Head of caudate nucleus (tissue), 42 donors: ENCODE data around the gene PARL.

Source experiments
- DNase-seq, 42 donors: peaks; one replicate each; pipeline versions ENCODE4 v3.0.0 to v3.0.0-alpha.2; 2020 to 2021; ENCODE audit warnings: mixed read lengths in 7 of 42
- intact Hi-C: fragments of 100-400 bp; cut with DNase I; formaldehyde crosslinking; loops from one replicate; pipeline ENCODE4 v1.15.0; 2022

Gene PARL

DNA sequence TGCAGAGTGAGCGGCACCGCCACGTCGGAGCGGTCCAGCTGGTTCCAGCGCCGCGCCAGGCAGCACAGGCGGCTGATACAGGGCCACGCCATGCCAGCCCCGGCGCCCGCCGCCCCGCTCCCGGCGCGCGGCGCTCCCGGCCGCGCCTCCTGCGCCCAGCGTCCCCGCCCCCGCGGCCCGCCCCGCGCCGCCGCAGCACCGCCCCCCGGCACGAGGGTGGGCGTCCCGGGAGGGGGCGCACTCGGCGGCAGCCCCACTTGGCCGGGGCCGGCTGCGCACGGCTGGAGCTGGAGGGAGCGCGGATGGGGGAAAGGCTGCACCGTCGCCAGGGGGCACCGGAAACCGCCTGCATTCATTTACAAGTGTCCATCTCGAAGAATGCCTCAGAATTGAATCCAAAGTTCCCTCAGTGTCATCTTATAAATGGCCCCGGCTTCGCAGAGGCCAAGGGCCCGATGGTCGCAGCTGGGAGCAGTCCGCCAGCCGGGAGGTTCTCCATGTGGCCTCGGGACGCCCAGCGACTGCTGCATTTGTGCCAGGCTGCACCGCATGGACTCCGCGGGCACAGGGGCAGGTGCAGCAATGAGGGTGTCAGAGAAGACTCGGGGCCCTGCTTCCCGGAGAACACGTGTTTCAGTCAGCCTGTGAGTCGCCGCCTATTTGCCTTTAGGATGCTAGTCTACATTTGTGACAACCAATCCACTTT lies 59.1 kb downstream of the PARL start, which contains the start of gene MAP6D1:
Gene MAP6D1 (minus strand): TSS at position 122 of the 706 bp plus-strand sequence. CDS start 30 bp downstream, at position 92.
- DNase-seq = peak; percentile 58 to 93 (median 82)

DNA sequence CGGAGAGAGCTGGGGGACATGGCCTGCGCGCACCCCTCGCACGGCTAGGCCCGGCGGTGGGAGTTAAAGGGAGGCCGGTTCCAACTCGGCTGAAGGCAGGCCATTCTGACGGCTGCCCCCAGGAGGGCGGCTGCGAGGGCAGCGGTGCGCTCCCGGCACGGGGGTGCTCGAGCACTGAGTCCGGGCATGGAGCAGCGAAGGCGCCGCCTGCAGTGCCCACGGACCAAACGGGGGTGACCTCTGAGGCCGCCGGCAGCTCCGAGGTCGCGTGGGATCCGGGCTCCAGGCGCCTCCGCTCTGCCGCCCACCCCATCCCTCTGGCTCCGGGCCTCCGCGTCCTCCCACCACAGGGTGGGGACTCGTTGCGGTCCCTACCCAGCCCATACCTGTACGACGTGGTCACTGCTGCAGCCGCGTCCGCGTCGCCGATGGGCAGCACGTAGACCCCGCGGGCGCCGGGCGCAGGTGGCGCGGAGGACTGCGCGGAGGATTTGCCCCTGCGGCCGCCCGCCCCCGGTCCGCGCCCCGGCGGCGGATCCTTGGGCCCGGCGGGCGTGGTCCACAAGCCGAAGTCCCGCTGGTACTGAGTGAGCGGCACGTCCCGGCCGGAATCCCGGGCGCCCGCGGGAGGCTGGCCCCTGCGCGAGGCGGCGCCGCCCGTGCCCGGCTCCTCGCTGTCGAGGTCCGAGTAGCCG lies 59.8 kb downstream of the PARL start:
- peak in 26 of 42 donors; percentile 14 to 72 (median 50) for DNase-seq
- intact Hi-C loops = no loop called here

More for the DNA sequence above, 59.1 kb downstream of the PARL start, which contains the start of gene MAP6D1:
- intact Hi-C loops = loop anchor here (2.0 kb wide), 1 partner anchor 59 kb away; the partner anchor contains the start of gene PARL

DNA sequence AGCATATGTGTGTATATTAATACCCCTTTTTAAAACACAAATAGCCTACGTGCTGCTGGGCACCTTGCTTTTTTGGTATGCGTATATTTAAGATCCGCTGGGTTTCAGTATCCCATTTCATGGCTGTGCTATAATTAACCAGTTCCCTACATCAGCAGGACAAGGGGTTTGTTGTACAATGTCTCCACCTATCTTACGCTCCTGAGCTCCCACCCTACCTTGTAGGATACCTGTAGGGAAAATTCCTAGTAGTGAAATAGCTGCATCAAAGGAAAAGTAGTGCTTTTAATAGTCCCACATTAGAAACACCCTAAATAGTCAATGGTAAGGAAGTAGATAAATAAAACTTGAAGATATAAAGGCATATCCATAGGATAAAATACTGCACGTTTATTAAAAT lies 60.7 kb downstream of the PARL start:
- peak in 3 of 42 donors; percentile 4 to 43 (median 25) for DNase-seq
- intact Hi-C loops = no loop called here

DNA sequence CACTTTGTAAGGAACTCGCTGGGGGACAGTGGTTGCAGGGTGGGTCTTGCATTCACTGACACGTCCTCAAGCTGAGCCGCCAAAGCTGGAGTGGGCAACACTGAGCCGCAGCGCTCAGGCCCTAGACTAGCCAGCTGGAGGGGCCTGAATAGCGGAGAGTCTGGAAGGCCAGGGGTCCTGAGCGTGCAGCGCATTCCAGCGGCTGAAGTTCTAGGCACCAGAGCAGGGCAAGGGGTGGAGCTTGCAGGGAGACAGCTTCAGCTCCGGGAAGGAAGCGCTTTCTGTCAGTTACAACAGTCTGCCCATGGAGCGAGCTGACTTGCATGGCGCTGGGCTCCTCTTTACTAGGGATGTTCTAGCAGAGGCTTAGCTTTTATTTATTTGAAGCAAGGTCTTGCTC lies 62.0 kb downstream of the PARL start:
- intact Hi-C loops = no loop called here
- DNase-seq = peak in 38 of 42 donors; percentile 31 to 86 (median 72)

DNA sequence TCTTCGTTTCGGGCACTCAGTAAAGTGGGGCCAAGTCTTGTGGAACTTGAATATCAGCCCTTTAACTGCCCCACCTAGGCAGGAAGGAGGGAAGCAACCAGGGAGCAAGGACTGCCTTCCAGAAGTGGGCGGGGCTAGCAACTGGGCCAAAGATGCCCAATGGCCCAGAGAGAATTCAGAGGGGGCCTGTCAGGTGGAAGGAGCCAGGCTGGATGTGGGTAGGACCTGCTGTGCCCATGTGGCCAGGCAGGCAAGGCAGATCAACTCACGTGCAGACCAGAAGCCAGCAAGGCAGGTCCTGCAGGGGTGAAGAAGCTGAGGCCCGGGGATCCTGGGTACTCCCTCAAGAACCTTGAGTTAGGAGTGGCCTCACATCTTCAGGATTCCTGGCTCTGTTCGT lies 64.8 kb downstream of the PARL start:
- intact Hi-C loops = no loop called here

DNA sequence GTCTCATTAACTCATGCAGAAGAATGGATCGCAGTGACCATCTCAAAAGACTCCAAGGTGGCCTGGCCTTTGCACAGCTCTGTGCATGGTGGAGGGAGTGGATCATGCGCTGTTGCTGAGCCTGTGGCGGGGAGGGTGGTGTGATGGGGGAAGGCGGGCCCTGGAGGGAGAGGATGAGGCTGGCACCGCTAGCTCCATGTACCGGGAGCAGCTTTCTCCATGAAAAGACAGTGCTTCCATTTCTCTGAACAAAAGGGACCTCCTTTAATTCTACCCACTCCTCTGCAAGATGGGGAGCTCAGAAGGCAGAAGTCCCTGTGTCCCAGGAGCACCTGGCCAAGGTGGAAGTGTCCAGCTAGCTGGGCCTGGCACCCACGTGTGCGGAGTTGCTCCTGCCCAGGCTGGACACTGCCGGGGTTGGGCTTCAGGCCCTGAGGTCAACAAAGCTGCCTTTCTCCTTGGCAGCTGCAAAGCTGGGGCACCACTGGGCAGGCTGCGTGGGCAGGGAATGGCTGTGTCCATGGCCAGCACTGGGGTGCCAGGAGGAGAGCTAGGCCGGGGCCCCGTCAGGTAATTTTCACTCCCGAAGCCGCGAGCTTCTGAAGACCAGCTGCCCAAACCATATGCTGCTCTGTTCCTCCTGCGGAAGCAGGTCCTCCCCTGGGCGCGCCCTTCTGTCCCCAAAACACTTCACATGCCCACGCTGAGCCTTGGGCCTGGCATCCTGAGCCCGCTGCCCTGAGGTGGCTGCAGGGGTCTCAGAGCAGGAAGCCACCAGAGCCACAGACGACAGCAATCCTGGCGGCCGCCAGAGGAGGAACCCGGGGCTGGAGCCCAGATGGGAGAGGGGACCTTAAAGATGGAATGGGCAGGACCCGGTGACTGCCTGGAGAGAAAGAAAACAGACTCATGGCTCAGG lies 65.7 kb downstream of the PARL start:
- DNase-seq = peak; percentile 74 to 97 (median 90)
- intact Hi-C loops = no loop called here

More for the DNA sequence above, 64.8 kb downstream of the PARL start:
- DNase-seq = peak in 7 of 42 donors; percentile 5 to 35 (median 14)

DNA sequence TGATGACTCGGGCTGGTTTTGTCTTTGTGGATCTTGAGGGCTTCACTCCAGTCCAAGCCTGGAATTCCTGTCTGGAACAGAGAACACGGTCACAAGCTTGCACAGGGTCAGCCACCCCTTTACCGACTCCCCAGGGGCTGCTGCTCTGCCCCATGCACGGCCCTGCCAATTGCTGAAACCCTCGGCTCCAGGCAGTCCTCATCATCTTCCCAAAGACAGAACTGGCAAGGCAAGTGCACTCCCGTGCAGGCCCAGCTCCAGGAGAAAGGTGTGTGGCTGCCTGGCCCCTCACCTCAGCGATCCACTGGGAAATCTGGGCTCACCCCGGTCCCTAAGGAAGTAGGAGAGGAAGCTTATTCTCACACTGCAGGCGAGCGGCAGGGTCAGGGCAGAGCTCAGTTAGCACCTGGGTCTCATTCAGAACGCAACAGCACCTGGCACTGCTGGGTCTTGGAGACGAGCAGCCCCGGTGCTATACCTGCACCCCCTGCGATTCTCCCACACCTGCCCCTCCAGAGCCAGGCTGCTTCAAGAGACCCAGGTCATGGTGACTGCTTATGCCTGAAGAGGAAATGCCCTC lies 66.5 kb downstream of the PARL start:
- DNase-seq = peak in 2 of 42 donors; percentile 13 to 38
- intact Hi-C loops = no loop called here

DNA sequence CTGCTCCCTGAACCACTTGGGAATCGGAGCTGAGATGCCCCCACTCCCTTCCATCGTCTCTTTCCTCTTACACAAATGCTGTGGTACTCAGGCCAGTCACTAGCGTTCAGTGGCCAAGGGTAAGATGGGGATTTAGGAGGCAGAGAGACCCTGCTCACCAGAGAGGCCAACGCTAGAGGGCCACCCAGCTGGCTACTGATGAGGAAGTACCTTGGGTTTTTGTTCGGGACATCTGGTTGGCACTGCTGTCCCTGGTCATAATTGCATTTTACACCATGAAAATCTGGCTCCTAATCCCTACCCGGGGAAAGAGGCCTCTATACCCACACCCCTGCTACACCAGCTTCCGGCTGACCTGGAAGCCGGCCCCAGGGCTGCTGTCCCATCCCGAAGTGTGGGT lies 67.0 kb downstream of the PARL start:
- DNase-seq = peak in 3 of 42 donors; percentile 12 to 25 (median 15)
- intact Hi-C loops = no loop called here

DNA sequence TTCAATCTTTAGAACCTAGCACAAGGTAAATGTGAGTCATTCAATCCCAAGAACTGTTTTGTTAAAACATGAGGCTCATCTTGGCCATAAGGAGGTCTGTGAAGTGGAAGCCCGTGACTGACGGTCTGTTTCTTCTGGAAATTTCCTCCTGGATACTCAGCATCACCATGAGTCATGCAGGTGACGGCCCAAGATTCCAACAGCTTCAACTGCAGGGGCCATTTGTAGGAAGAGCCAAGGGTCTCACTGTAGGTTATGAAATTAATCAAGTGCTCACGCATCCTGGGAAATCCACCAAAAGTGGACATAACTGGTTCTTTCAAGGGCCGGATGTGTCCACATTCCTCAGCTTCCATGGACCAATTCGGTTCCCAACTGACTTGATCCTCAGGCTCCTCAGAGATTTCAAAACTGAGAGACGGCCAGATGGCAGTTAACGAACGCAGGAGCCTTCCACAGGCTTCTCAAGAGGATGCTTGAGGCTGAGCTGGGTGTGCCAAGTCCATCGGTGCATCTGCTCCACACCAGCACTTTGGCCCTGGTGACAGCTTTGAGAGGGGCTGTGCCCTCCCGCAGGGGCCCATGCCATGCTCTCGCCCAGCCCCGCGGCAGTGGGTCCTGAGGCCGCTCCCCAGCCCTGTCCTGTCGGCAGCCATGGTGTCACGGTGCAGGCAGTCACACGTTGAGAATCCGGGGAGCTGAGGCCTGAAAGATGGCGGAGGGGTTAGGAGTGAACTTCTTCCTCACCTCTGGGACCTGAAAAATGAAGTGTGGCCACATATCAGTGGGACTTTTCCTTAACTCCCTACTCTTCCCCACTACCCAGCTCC lies 67.8 kb downstream of the PARL start:
- peak in 6 of 42 donors; percentile 1 to 35 (median 14) for DNase-seq
- intact Hi-C loops = no loop called here

DNA sequence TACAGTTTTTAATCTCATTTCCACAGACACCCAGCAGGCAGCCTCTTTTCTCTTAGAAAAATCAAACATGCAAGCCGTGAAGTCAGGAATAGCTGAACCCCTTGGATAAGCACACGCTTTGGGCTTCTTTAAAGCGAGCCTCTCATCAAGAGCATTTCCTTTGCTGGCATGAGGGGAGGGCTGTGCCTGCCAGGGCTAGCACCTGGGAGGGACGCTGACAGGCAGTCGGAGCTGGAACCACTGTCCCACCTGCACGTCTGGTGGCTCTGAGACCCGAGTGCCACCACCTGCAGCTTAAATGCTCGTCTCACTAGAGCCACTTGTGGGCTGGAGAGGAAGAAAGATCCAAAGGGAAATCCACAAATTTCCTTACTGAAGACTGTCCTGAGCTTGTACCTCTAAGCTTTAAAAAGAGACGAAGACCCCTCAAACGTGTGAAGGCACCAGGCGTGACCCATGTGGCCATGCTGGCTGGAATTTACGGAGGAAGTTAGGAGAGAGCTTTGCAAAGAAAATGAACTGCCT lies 68.7 kb downstream of the PARL start:
- DNase-seq = peak in 5 of 42 donors; percentile 9 to 37 (median 13)
- intact Hi-C loops = no loop called here

DNA sequence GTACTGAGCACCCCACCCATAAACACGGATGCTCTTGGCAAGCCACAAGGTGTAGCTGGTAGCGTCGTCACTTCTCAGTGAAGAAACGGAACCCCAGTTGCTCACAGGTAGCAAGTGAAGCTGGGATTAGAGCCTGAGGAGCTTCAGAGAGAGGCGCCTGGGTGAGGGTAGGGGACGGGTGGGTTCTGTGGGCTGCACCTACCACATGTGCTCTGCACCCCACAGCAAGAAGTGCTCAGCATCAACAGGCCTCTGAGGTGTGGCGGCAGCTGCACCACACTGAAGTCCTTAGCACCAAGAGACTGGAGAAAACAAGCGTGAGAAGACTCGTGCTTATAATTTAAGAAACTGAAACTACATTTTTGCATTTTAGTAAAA lies 69.1 kb downstream of the PARL start:
- peak in 1 of 42 donors; percentile 31 for DNase-seq
- intact Hi-C loops = no loop called here

DNA sequence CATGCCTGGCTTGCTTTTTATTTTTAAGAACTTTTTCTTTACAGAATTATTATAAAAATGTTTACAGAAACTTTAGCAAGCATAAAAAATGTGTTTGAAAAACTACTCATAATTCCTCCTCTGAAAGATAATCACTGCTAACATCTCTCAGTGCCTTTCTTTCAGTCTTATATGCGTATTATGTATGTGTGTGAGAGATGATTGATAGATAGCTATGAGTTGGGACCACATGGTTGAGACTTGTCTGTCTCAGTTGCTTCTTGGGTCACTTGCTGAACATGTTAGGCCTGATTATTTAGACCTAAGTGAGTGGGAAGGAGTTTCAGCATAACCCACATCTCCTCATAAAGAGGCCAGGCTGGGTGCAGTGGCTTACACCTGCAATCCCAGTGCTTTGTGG lies 70.4 kb downstream of the PARL start:
- intact Hi-C loops = no loop called here
- peak in 1 of 42 donors; percentile 14 for DNase-seq

DNA sequence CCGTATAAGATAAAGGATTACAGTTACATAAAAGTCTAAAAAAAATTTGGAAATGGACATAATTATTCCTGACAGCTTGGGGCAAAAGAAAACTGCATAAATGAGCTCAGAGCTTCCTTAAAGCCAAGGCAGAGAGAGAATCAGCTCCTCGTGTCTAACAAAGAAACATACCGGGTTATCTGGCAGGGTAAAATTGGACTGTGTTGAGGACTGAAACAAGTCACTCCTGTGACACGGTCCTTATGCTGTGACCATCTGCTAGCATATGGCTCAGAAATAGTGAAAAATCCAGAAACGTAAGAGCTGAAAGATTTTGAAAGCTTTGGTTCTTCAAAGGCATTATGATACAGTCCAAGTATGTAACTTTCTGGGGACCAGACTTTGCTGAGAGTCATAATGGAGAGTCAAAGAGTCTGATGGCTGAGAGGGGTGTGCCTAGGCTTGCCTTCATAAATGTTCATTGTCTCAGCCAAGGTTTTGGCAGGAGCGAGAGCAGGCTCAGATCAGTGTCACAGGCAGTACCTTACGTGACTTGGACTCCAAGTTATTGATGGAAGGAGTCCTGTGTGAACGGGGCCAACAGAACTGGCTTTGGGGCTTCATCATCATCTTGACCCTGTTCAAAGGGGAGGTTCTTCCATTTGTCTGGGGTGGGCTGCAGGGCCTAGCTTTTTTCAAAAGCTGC lies 71.8 kb downstream of the PARL start:
- intact Hi-C loops = no loop called here
- peak in 35 of 42 donors; percentile 26 to 87 (median 62) for DNase-seq

DNA sequence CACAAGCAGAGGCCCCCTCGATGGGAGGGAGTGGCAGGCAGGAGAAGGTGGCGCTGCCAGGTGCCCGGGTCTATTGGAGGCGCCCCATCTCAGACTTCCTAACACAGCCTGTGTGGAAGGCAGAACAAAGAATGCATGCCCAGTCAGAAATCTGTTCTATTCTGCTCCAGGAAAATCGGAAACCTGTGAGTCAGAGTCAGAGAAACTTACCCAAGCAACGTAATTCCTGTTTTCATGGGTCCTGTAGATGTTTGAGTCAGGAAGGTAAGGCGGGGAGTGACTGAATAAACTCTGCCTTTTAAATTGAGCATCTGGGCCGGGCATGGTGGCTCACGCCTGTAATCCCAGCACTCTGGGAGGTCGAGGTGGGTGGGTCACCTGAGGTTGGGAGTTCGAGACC lies 73.0 kb downstream of the PARL start:
- intact Hi-C loops = no loop called here
- DNase-seq = peak in 7 of 42 donors; percentile 3 to 32 (median 8)

DNA sequence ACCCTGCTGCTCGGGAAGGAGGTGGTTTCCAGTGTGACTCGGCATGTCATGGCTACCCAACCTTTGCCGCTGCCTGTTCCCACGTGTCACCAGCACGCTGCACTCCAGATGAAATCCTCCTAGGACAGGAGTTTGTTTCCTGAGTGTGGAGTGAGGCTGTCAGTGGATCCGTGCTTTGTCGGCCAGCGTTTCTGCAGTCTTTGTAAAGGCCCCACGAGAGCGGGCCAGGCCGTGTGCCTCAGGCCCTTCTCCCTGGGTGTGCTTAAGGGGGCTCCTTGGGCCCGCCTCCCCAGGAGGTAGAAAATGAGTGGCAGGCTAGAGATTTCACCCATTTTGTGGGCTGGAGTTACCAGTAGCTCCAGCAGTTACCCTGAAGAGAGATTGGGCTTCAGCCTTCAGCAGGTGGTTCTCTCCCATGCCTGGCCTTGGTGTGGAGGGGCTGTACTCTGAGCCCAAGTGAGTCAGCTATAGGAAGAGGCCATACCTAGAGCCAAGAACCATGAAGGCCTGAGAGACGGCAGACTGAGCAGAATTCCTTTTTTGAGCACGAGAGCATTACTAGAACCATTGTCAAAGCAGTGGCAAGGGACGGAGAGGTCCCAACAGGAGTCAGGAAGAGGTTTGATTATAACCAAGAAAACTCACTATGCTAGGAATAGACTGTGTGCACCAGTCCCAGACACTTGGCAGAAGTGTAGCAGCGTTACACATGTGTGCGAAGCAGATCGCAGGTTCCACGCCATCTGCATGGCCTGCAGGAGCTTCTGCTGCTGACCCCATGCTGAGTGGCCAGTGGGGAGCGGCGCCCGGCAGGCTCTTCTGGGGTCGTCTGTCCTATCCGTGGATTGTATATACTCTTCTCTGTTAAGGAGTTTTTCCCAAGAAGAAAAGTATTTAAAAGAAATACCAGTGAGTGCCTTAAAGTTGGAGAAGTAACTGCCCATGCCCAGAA lies 73.8 kb downstream of the PARL start:
- peak in 4 of 42 donors; percentile 3 to 28 (median 11) for DNase-seq
- intact Hi-C loops = no loop called here

DNA sequence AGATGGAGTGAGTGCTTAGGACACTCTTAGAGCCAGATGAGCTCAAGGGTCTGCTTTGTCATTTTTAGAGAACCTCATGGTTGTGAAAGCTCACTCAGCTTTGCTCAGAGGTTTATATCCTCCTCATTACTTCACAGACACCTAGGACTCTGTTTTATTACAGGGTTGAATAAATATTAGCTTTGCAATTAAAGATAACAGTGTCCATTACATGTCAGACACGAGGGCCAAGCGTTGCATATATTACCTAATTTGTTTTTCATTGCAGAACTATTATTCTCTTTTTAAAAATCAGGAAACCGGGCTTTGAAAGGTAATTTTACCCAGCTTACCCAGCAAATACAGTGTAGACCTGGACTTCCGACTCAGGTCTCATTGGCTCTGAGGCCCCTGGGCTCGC lies 75.4 kb downstream of the PARL start:
- DNase-seq = peak in 2 of 42 donors; percentile 4 to 9
- intact Hi-C loops = no loop called here
